DOHH2 (cell line): Measurements from ENCODE around the gene ERAL1.

Source experiments
- EZH2phosphoT487 ChIP-seq: fragments of 200-600 bp; sonication (generic); IDR thresholded peaks from 2 replicates; pipeline ENCODE4 v1.6.1; 2017; ENCODE audit warnings: borderline replicate concordance, mild to moderate bottlenecking, antibody characterized with exemption, low read length, moderate library complexity, mixed read lengths
- TF ChIP-seq, protein P1 (sequence below): fragments of 200-600 bp; sonication (generic); IDR thresholded peaks from one replicate; pipeline ENCODE4 v1.5.1; 2014; ENCODE audit warnings: antibody characterized with exemption, mild to moderate bottlenecking, low read depth, low read length; ENCODE audit not compliant: poor library complexity, severe bottlenecking

DNA sequence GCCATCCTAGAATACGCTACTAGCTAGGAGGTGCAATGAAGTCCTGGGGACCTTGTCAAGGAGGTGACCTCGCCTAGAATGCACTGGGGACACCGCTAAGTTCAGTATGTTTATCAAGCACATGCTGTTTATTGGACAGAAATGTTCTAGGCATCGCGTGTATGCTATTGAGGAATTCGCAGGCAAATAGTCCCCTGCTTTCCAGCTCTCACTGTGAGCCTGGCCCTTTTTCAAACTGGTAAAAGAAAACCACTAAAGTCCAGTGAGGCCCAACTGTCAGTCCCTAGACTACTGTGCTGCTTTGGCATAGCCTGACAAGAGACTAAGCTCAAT lies 11.0 kb upstream of the ERAL1 start:
- TF ChIP-seq, protein P1, sequence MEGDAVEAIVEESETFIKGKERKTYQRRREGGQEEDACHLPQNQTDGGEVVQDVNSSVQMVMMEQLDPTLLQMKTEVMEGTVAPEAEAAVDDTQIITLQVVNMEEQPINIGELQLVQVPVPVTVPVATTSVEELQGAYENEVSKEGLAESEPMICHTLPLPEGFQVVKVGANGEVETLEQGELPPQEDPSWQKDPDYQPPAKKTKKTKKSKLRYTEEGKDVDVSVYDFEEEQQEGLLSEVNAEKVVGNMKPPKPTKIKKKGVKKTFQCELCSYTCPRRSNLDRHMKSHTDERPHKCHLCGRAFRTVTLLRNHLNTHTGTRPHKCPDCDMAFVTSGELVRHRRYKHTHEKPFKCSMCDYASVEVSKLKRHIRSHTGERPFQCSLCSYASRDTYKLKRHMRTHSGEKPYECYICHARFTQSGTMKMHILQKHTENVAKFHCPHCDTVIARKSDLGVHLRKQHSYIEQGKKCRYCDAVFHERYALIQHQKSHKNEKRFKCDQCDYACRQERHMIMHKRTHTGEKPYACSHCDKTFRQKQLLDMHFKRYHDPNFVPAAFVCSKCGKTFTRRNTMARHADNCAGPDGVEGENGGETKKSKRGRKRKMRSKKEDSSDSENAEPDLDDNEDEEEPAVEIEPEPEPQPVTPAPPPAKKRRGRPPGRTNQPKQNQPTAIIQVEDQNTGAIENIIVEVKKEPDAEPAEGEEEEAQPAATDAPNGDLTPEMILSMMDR, result no peak
- no peak for TF ChIP-seq EZH2phosphoT487
